Pancreas (tissue), 10 donors: ENCODE data around the gene CLRN1. TPM values are rescaled to one million over a fixed set of nuclear protein-coding genes. Genes with fewer than 3 reads are reported as not detected.

Source experiments
- ATAC-seq, 4 donors: fragments of 200-7000 bp; cut with Tn5 transposase; one replicate each; pipeline versions ENCODE4 v1.8.0 to v1.9.1; 2020; ENCODE audit warnings: mild to moderate bottlenecking in 4 of 4, moderate library complexity in 4 of 4
- DNase-seq, 6 donors: peaks; one replicate each; pipeline ENCODE4 v3.0.0-alpha.2; 2020
- FAIRE-seq: peaks from 2 replicates; lab custom pipeline; 2012; peaks lifted over from hg19 to GRCh38; lab: Jason Lieb, UNC
- H3K27ac ChIP-seq, 4 donors: fragments of 200-600 bp; sonication (generic); 1 replicate in 3 of 4; 2 replicates in 1 of 4; pipeline versions ENCODE4 v1.5.0 to v1.8.0; 2020
- H3K27me3 ChIP-seq, 4 donors: fragments of 200-600 bp; one replicate each; pipeline ENCODE4 v1.8.0; 2021
- H3K36me3 ChIP-seq, 3 donors: fragments of 200-600 bp; sonication (generic) in 1 of 3; one replicate each; pipeline versions ENCODE4 v1.5.0 to v1.8.0; 2020 to 2021
- H3K4me1 ChIP-seq, 3 donors: fragments of 200-600 bp; one replicate each; pipeline ENCODE4 v1.8.0; 2021
- H3K4me3 ChIP-seq, 4 donors: fragments of 200-600 bp; sonication (generic) in 2 of 4; one replicate each; pipeline versions ENCODE4 v1.5.0 to v1.8.0; 2020 to 2021
- H3K9me3 ChIP-seq, 4 donors: fragments of 200-600 bp; one replicate each; pipeline ENCODE4 v1.8.0; 2021
- CTCF ChIP-seq, 4 donors: fragments of 200-600 bp; sonication (generic) in 3 of 4; IDR thresholded peaks; one replicate each; pipeline versions ENCODE4 v1.5.0 to v1.8.0; 2021; ENCODE audit warnings: antibody characterized with exemption in 4 of 4
- WGBS, 2 donors: extraction: QIAGEN DNeasy Blood & Tissue Kit; methylation state at CpG; one replicate each; pipeline ENCODE4 v1.1.7; 2013; 5-methylcytosine and 5-hydroxymethylcytosine counted together
- intact Hi-C, 3 donors: fragments of 100-400 bp; cut with DNase I; formaldehyde crosslinking; loops; one replicate each; pipeline versions ENCODE4 v1.11.1 to v1.14.2; 2022
- polyA plus RNA-seq, 2 donors: library from polyadenylated mRNA; stranded (reverse); fragments of 200-250 nt; gene quantifications; one replicate each; pipeline ENCODE4 v1.2.3, GENCODE V29; 2013
- total RNA-seq, 6 donors: library from RNA; stranded (reverse); fragmentation: NEBNext Ultra II Directional in 4 of 6; extraction: Animal tissue kit (Norgen Biotek cat#: 25700) in 4 of 6; gene quantifications; one replicate each; pipeline versions ENCODE4 v1.2.1 to v1.2.4, GENCODE V29; 2021 to 2023
- donor health status: healthy with polysubstance abuse.
- donor health status: DM: no; HTN: no; CAD: no; lungs with moderate emphysema.
- donor health status: DM: no; HTN: no; CAD: no.
- donor health status: control.
- donor health status: control.
- donor health status: Bipolar disorder and iron deficiency.
- donor health status: DM: yes; HTN: yes; CAD: no.
- donor health status: DM: no; HTN: no; CAD: no.
- donor health status: DM: no; HTN: no; CAD: no.
- donor health status: DM: yes; HTN: yes; CAD: no.

Gene CLRN1
- total and polyA plus RNA-seq, 8 donors = not detected

- Histone ChIP-seq H3K4me1 (no peaks in the 10 kb centered on the region), H3K27me3 (no peaks in the 10 kb centered on the region), H3K27ac (no peak overlapping the region), H3K9me3 (no peaks in the 10 kb centered on the region), H3K36me3 (no peaks in the 10 kb centered on the region), H3K4me3 (no peak overlapping the region)
- TF ChIP-seq CTCF (IDR thresholded peaks at IDR 0.05) = no peak
- intact Hi-C loops = no loop called here
- no peak for ATAC-seq
- no peak for FAIRE-seq
- 78 to 81% methylated on average over 3 of the region's 3 CpGs for WGBS, 2 donors
- no peak for DNase-seq
Measured at GRCh38 chr3:150890295-150890694, 82.2 kb downstream of the CLRN1 start.

GRCh38 chr3:150889106-150889505 lies 83.4 kb downstream of the CLRN1 start:
- H3K27ac ChIP-seq = no peak overlapping the region
- intact Hi-C loops = no loop called here

GRCh38 chr3:150887031-150887430 lies 85.5 kb downstream of the CLRN1 start:
- ATAC-seq (no peak), DNase-seq (no peak), FAIRE-seq (no peak)
- WGBS, 2 donors = 92 to 96% methylated on average over 2 of the region's 2 CpGs
- Histone ChIP-seq H3K36me3 (no peaks in the 10 kb centered on the region), H3K9me3 (no peaks in the 10 kb centered on the region), H3K4me1 (no peaks in the 10 kb centered on the region), H3K4me3 (no peak overlapping the region), H3K27ac (no peak overlapping the region), H3K27me3 (no peaks in the 10 kb centered on the region)
- no peak for TF ChIP-seq CTCF (IDR thresholded peaks at IDR 0.05)
- intact Hi-C loops = no loop called here

More at GRCh38 chr3:150889106-150889505, 83.4 kb downstream of the CLRN1 start:
- ATAC-seq (no peak), DNase-seq (no peak), FAIRE-seq (no peak)
- no peaks in the 10 kb centered on the region for H3K4me1 ChIP-seq
- no peaks in the 10 kb centered on the region for H3K36me3 ChIP-seq
- no peak for TF ChIP-seq CTCF (IDR thresholded peaks at IDR 0.05)
- H3K9me3 ChIP-seq = no peaks in the 10 kb centered on the region
- H3K27me3 ChIP-seq = no peaks in the 10 kb centered on the region
- no peak overlapping the region for H3K4me3 ChIP-seq
- WGBS, 2 donors = 85 to 87% methylated on average over 6 of the region's 6 CpGs

GRCh38 chr3:150885535-150885934 lies 87.0 kb downstream of the CLRN1 start:
- Histone ChIP-seq H3K36me3 (no peaks in the 10 kb centered on the region), H3K27ac (no peak overlapping the region), H3K4me1 (no peaks in the 10 kb centered on the region), H3K27me3 (no peaks in the 10 kb centered on the region), H3K4me3 (no peak overlapping the region), H3K9me3 (no peaks in the 10 kb centered on the region)
- ATAC-seq = no peak
- no peak for FAIRE-seq
- intact Hi-C loops = no loop called here
- 50 to 54% methylated on average over 3 of the region's 3 CpGs for WGBS, 2 donors
- no peak for DNase-seq
- TF ChIP-seq CTCF (IDR thresholded peaks at IDR 0.05) = no peak

GRCh38 chr3:150878996-150879575 lies 93.4 kb downstream of the CLRN1 start:
- intact Hi-C loops = no loop called here
- ATAC-seq (peak in 3 of 4 donors; percentile 32 to 68 (median 53)), DNase-seq (peak in 1 of 6 donors; percentile 16), FAIRE-seq (no peak)
- Histone ChIP-seq H3K27me3 (no peaks in the 10 kb centered on the region), H3K4me1 (peaks cover 0 to 7% (median 0%) of the 10 kb centered on the region in 3 donors), H3K36me3 (no peaks in the 10 kb centered on the region), H3K9me3 (no peaks in the 10 kb centered on the region), H3K4me3 (no peak overlapping the region), H3K27ac (peak overlapping the region in 1 of 4 donors; percentile 1)
- no peak for TF ChIP-seq CTCF (IDR thresholded peaks at IDR 0.05)
- 26 to 27% methylated on average over 2 of the region's 2 CpGs for WGBS, 2 donors
